Endothelial cell of umbilical vein (primary cell): Measurements from ENCODE around the gene SLAMF6. TPM values are rescaled to one million over a fixed set of nuclear protein-coding genes. Genes with fewer than 3 reads are reported as not detected.
A peak's percentile ranks its signal among the peaks of the same experiment; 100 is the strongest.

Source experiments
- BruUV-seq: library from RNA; stranded (reverse); fragments of 400-500 nt; replicated peaks from 2 replicates; lab custom pipeline; 2021; lab: Mats Ljungman, UMichigan
- CTCF ChIA-PET: fragments of 300-600, 350-600 bp; sonication (Branson Sonifier 250); formaldehyde crosslinking; loops from one replicate; lab custom pipeline; 2021; ENCODE audit warnings: antibody characterized with exemption, inconsistent platforms; lab: Charles Lee
- POLR2A ChIA-PET: fragments of 300-600, 350-600 bp; sonication (Branson Sonifier 250); formaldehyde crosslinking; loops from one replicate; lab custom pipeline; 2021; ENCODE audit warnings: antibody characterized with exemption, inconsistent platforms; lab: Charles Lee
- DNase-seq: peaks from one replicate; pipeline ENCODE4 v3.0.0-alpha.2; 2011; ENCODE audit warnings: low read depth, low spot score
- FAIRE-seq: peaks from 2 replicates; lab custom pipeline; 2011; peaks lifted over from hg19 to GRCh38; lab: Jason Lieb, UNC
- H2AFZ ChIP-seq: 2 replicates; pipeline ENCODE4 v1.6.0; 2012; ENCODE audit warnings: low read depth, low read length, control low read depth, inconsistent platforms
- H3K27ac ChIP-seq: 2 replicates; pipeline ENCODE4 v1.5.1; 2011; ENCODE audit warnings: low read depth, mild to moderate bottlenecking, control low read depth, low read length, moderate library complexity; ENCODE audit not compliant: insufficient read depth
- H3K27me3 ChIP-seq, 2 experiments: 2 replicates each; pipeline versions ENCODE4 v1.6.0 to v1.6.1; 2011; ENCODE audit warnings: low read length in 2 of 2, mixed read lengths in 1 of 2; ENCODE audit not compliant: control insufficient read depth in 2 of 2, insufficient read depth in 2 of 2
- H3K36me3 ChIP-seq, 2 experiments: 2 replicates in 1 of 2; 3 replicates in 1 of 2; pipeline ENCODE4 v1.5.1; 2011; ENCODE audit warnings: low read length in 2 of 2, mild to moderate bottlenecking in 1 of 2, moderate library complexity in 1 of 2; ENCODE audit not compliant: control insufficient read depth in 2 of 2, insufficient read depth in 2 of 2; ENCODE audit errors: extremely low read depth in 1 of 2
- H3K4me1 ChIP-seq: 3 replicates; pipeline ENCODE4 v1.5.1; 2011; ENCODE audit warnings: mild to moderate bottlenecking, low read length; ENCODE audit not compliant: control insufficient read depth, insufficient read depth; ENCODE audit errors: extremely low read depth
- H3K4me2 ChIP-seq: 2 replicates; pipeline ENCODE4 v1.6.1; 2011; ENCODE audit warnings: low read length, control low read depth, mixed read lengths; ENCODE audit not compliant: insufficient read depth
- H3K4me3 ChIP-seq, 3 experiments: fragments of 200-600 bp in 1 of 3; sonication (generic), shearing (Covaris generic) in 1 of 3; replicated peaks in 1 of 3; 2 replicates each; pipeline ENCODE4 v1.5.1; 2011 to 2016; ENCODE audit warnings: control low read depth in 3 of 3, low read length in 3 of 3, mild to moderate bottlenecking in 2 of 3, inconsistent platforms in 1 of 3, low read depth in 1 of 3, moderate library complexity in 1 of 3; ENCODE audit not compliant: insufficient read depth in 1 of 3
- H3K79me2 ChIP-seq: 2 replicates; pipeline ENCODE4 v1.6.0; 2012; ENCODE audit warnings: low read length, inconsistent platforms; ENCODE audit not compliant: control insufficient read depth, insufficient read depth
- H3K9ac ChIP-seq: replicated peaks from 2 replicates; pipeline ENCODE3; 2011; ENCODE audit warnings: low read length, control low read depth; ENCODE audit not compliant: insufficient read depth; ENCODE audit errors: extremely low read depth
- H3K9me1 ChIP-seq: replicated peaks from 3 replicates; pipeline ENCODE4 v1.6.0; 2011; ENCODE audit warnings: mild to moderate bottlenecking, low read length; ENCODE audit not compliant: control insufficient read depth, insufficient read depth; ENCODE audit errors: extremely low read depth
- H3K9me3 ChIP-seq: replicated peaks from 2 replicates; pipeline ENCODE4 v1.5.1; 2012; ENCODE audit warnings: low read length, inconsistent platforms; ENCODE audit not compliant: control insufficient read depth, insufficient read depth
- H4K20me1 ChIP-seq: replicated peaks from 2 replicates; pipeline ENCODE3; 2011; ENCODE audit warnings: mild to moderate bottlenecking, low read length; ENCODE audit not compliant: control insufficient read depth, insufficient read depth; ENCODE audit errors: extremely low read depth
- CTCF ChIP-seq, 2 donors: IDR thresholded peaks; 1 replicate in 1 of 2; 2 replicates in 1 of 2; pipeline ENCODE4 v1.5.1; 2011; ENCODE audit warnings: low read length in 2 of 2, mild to moderate bottlenecking in 2 of 2, moderate library complexity in 2 of 2, control low read depth in 1 of 2, inconsistent platforms in 1 of 2, low read depth in 1 of 2; ENCODE audit not compliant: insufficient read depth in 1 of 2; ENCODE audit errors: extremely low read depth in 1 of 2
- EZH2 ChIP-seq: IDR thresholded peaks from 2 replicates; pipeline ENCODE4 v1.6.1; 2012; ENCODE audit warnings: borderline replicate concordance, low read depth, mild to moderate bottlenecking, moderate library complexity, low read length, inconsistent platforms; ENCODE audit not compliant: severe bottlenecking
- FOS ChIP-seq: IDR thresholded peaks from 2 replicates; pipeline ENCODE4 v1.6.1; 2011; ENCODE audit warnings: mild to moderate bottlenecking, low read length, moderate library complexity, borderline replicate concordance; ENCODE audit not compliant: insufficient read depth
- GATA2 ChIP-seq: IDR thresholded peaks from 2 replicates; pipeline ENCODE4 v1.7.0; 2011; ENCODE audit warnings: low read depth, mild to moderate bottlenecking, moderate library complexity, mixed read lengths, low read length; ENCODE audit not compliant: insufficient read length, insufficient read depth
- JUN ChIP-seq: IDR thresholded peaks from 2 replicates; pipeline ENCODE4 v1.6.1; 2011; ENCODE audit warnings: borderline replicate concordance, low read depth; ENCODE audit not compliant: insufficient read length, insufficient read depth
- MAX ChIP-seq: IDR thresholded peaks from 2 replicates; pipeline ENCODE4 v1.6.1; 2011; ENCODE audit not compliant: insufficient read depth, insufficient read length
- MYC ChIP-seq: IDR thresholded peaks from one replicate; pipeline ENCODE4 v1.6.1; 2011; ENCODE audit warnings: mild to moderate bottlenecking, low read depth, low read length
- POLR2A ChIP-seq: IDR thresholded peaks from 2 replicates; pipeline ENCODE4 v1.6.1; 2012; ENCODE audit warnings: low read depth, mild to moderate bottlenecking, control low read depth, low read length
- POLR2AphosphoS5 ChIP-seq: IDR thresholded peaks from 2 replicates; pipeline ENCODE4 v1.6.1; 2012; ENCODE audit warnings: low read depth, mild to moderate bottlenecking, control low read depth, low read length, moderate library complexity; ENCODE audit not compliant: insufficient read depth
- dilution Hi-C: fragments of 300-500 bp; cut with MboI; formaldehyde crosslinking; loops from one replicate; pipeline ENCODE4 v1.15.0; 2019; ENCODE audit warnings: low sequenced_read_pairs; ENCODE audit not compliant: extremely low pct_ligation_motif_present
- intact Hi-C: fragments of 100-400 bp; cut with micrococcal nuclease; formaldehyde crosslinking; loops from one replicate; pipeline ENCODE4 v1.10.0; 2022
- polyA plus RNA-seq, 4 experiments: library from polyadenylated mRNA; depleted of rRNA in 3 of 4; stranded (reverse) in 3 of 4; unstranded in 1 of 4; fragments of >200 nt; gene quantifications; 2 replicates each; pipeline versions ENCODE4 v1.2.1 to v1.2.3, GENCODE V29; 2011 to 2012; ENCODE audit warnings: missing spikeins in 1 of 4
- total RNA-seq: library from RNA; stranded (reverse); gene quantifications from 2 replicates; pipeline ENCODE4 v1.2.3, GENCODE V29; 2021

SLAMF6 gene
- total and polyA plus RNA-seq, 2 donors (not counting 3 experiments of a cell fraction or from before 2014, with no cell fraction given), result not detected

DNA sequence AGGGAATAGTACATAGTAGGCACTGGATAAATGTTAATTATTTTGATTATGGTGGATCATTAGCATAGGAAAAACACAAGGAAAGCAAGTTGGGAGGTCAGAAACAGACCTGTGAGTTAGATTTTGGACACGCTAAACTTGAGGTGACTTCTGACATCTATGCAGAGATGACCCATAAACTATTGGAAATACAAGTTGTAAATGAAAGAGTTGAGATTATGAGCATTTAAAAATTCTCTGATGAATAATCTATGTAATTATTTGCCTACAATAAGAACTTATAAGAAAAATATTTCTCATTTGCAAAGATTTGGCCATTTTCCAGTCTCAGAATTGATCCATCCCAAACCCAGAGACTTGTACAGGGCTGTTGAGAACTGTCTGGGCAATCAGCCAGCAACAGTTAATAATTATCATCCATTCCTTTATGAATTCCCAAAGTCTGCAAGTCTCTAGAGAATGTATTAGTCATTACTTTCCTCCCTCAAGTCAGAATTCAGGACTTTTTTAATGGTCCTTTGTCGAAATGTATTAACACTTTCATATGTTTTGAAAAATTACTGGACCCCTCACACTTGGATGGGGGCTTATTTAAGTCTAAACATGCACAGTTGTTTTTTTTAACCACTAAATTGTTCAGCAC lies 19.4 kb upstream of the SLAMF6 start:
- H3K27ac ChIP-seq, result no peak overlapping the region
- DNase-seq, result peak; percentile 17
- H3K79me2 ChIP-seq, result no peaks in the 10 kb centered on the region
- dilution Hi-C loops (no loop called here), intact Hi-C loops (no loop called here)
- no peak overlapping the region for H3K9ac ChIP-seq
- no peaks in the 10 kb centered on the region for H3K36me3 ChIP-seq
- H3K9me1 ChIP-seq, result no peaks in the 10 kb centered on the region
- no peaks in the 10 kb centered on the region for H3K27me3 ChIP-seq
- H2AFZ ChIP-seq, result no peak overlapping the region
- no peak overlapping the region for H3K4me2 ChIP-seq
- no peaks in the 10 kb centered on the region for H3K4me1 ChIP-seq
- no peak overlapping the region for H3K4me3 ChIP-seq
- no peaks in the 10 kb centered on the region for H4K20me1 ChIP-seq
- TF ChIP-seq FOS (no peak), CTCF (IDR thresholded peaks at IDR 0.05; ENCODE audit: extremely low read depth in 1 of 2, insufficient read depth in 1 of 2, low read depth in 1 of 2, low read length in 2 of 2) (no peak), MAX (no peak)
- POLR2A ChIA-PET, result no interaction called here
- H3K9me3 ChIP-seq, result no peaks in the 10 kb centered on the region
- BruUV-seq, result no TSS peak
- CTCF ChIA-PET, result interaction anchor here (1.0 to 1.9 kb wide), 2 partner anchors 63 to 86 kb away, joined by 3 to 5 read pairs; no protein-coding TSS in a partner anchor
- peak; percentile 50 for FAIRE-seq

- no peaks in the 10 kb centered on the region for H3K36me3 ChIP-seq
- no peak for FAIRE-seq
- H3K9me1 ChIP-seq, result no peaks in the 10 kb centered on the region
- H3K4me2 ChIP-seq, result no peak overlapping the region
- H3K4me3 ChIP-seq, result no peak overlapping the region
- TF ChIP-seq EZH2 (no peak), GATA2 (no peak), FOS (no peak), POLR2AphosphoS5 (no peak), POLR2A (no peak), JUN (no peak), CTCF (IDR thresholded peaks at IDR 0.05; ENCODE audit: extremely low read depth in 1 of 2, insufficient read depth in 1 of 2, low read depth in 1 of 2, low read length in 2 of 2) (no peak), MAX (no peak), MYC (no peak)
- H3K4me1 ChIP-seq, result no peaks in the 10 kb centered on the region
- no peak overlapping the region for H2AFZ ChIP-seq
- H3K27me3 ChIP-seq, result no peaks in the 10 kb centered on the region
- dilution Hi-C loops, result no loop called here
- no peak overlapping the region for H3K9ac ChIP-seq
- no TSS peak for BruUV-seq
- intact Hi-C loops, result no loop called here
- DNase-seq, result no peak
- no peaks in the 10 kb centered on the region for H4K20me1 ChIP-seq
- no peak overlapping the region for H3K27ac ChIP-seq
- ChIA-PET CTCF (no interaction called here), POLR2A (no interaction called here)
- no peaks in the 10 kb centered on the region for H3K9me3 ChIP-seq
- H3K79me2 ChIP-seq, result no peaks in the 10 kb centered on the region
Observed at GRCh38 chr1:160541622-160542302, 18.7 kb upstream of the SLAMF6 start.
